GM12878 (cell line): Measurements from ENCODE around the gene EHD4. TPM values are rescaled to one million over a fixed set of nuclear protein-coding genes. Genes with fewer than 3 reads are reported as not detected.

ENCODE experiments used
- ATAC-seq: fragments of 200-7000 bp; cut with Tn5 transposase; 3 replicates; pipeline ENCODE4 v1.9.1; 2020; ENCODE audit warnings: mild to moderate bottlenecking, moderate library complexity
- BruUV-seq: library from RNA; stranded (reverse); fragments of 400-500 nt; replicated peaks from 2 replicates; lab custom pipeline; 2021; lab: Mats Ljungman, UMichigan
- CTCF ChIA-PET: fragments of 300-600 bp; sonication (Branson Sonifier 250); formaldehyde crosslinking; extraction: SDS; loops from one replicate; lab custom pipeline; 2021; ENCODE audit warnings: inconsistent platforms; lab: Yijun Ruan, JAX
- POLR2A ChIA-PET: fragments of 350-600 bp; formaldehyde crosslinking; extraction: SDS; loops from one replicate; lab custom pipeline; 2021; ENCODE audit warnings: inconsistent platforms; lab: Charles Lee
- RAD21 ChIA-PET: fragments of 300-600 bp; sonication (Branson Sonifier 250); formaldehyde crosslinking; loops from one replicate; lab custom pipeline; 2023; ENCODE audit warnings: antibody characterized with exemption; ENCODE audit not compliant: unreplicated experiment; lab: Charles Lee
- SMC1A ChIA-PET: fragments of 300-600 bp; sonication (Branson Sonifier 250); formaldehyde crosslinking; loops from one replicate; lab custom pipeline; 2023; ENCODE audit not compliant: unreplicated experiment, uncharacterized antibody; lab: Charles Lee
- DNase-seq: peaks from one replicate; pipeline ENCODE4 v3.0.0-alpha.2; 2011; ENCODE audit warnings: low read depth, low spot score
- FAIRE-seq: peaks from 3 replicates; lab custom pipeline; 2011; peaks lifted over from hg19 to GRCh38; lab: Jason Lieb, UNC
- H2AFZ ChIP-seq: 2 replicates; pipeline ENCODE4 v1.6.0; 2011; ENCODE audit warnings: low read depth, low read length, control low read depth; ENCODE audit not compliant: control insufficient read depth
- H3K27ac ChIP-seq: 2 replicates; pipeline ENCODE4 v1.5.1; 2011; ENCODE audit warnings: control low read depth; ENCODE audit not compliant: control insufficient read depth, insufficient read depth
- H3K27me3 ChIP-seq, 2 experiments: replicated peaks in 1 of 2; 2 replicates each; pipeline versions ENCODE4 v1.6.0 to v1.6.1; 2011; ENCODE audit warnings: low read length in 1 of 2; ENCODE audit not compliant: control insufficient read depth in 2 of 2, insufficient read depth in 2 of 2
- H3K36me3 ChIP-seq, 2 experiments: 2 replicates each; pipeline ENCODE4 v1.5.1; 2011; ENCODE audit warnings: low read length in 1 of 2; ENCODE audit not compliant: control insufficient read depth in 2 of 2, insufficient read depth in 2 of 2
- H3K4me1 ChIP-seq: 2 replicates; pipeline ENCODE4 v1.6.1; 2011; ENCODE audit warnings: mild to moderate bottlenecking, low read length, moderate library complexity, mixed read lengths; ENCODE audit not compliant: control insufficient read depth, insufficient read depth
- H3K4me2 ChIP-seq: 2 replicates; pipeline ENCODE4 v1.6.0; 2011; ENCODE audit warnings: control low read depth; ENCODE audit not compliant: control insufficient read depth, insufficient read depth
- H3K4me3 ChIP-seq: fragments of 200-600 bp; sonication (generic); 2 replicates; pipeline ENCODE4 v1.5.1; 2016
- H3K79me2 ChIP-seq: 2 replicates; pipeline ENCODE4 v1.6.0; 2011; ENCODE audit warnings: low read length; ENCODE audit not compliant: control insufficient read depth, insufficient read depth
- H3K9ac ChIP-seq: 2 replicates; pipeline ENCODE4 v1.8.0; 2011; ENCODE audit warnings: low read length, control low read depth, mixed read lengths; ENCODE audit not compliant: control insufficient read depth, insufficient read depth
- H3K9me3 ChIP-seq: replicated peaks from 3 replicates; pipeline ENCODE4 v1.5.1; 2011; ENCODE audit warnings: mild to moderate bottlenecking, low read length; ENCODE audit not compliant: control insufficient read depth, insufficient read depth
- H4K20me1 ChIP-seq: 2 replicates; pipeline ENCODE4 v1.6.0; 2011; ENCODE audit not compliant: control insufficient read depth, insufficient read depth
- BHLHE40 ChIP-seq, 2 experiments: fragments of 450-650 bp in 1 of 2; IDR thresholded peaks; 2 replicates each; pipeline ENCODE4 v1.6.1; 2011 to 2017; ENCODE audit warnings: low read depth in 2 of 2, borderline replicate concordance in 1 of 2, improper control_type of control experiment in 1 of 2, low read length in 1 of 2, mild to moderate bottlenecking in 1 of 2
- CEBPB ChIP-seq, 2 experiments: fragments of 150-350 bp in 1 of 2; IDR thresholded peaks; 2 replicates each; pipeline ENCODE4 v1.6.1; 2012 to 2014; ENCODE audit warnings: low read depth in 2 of 2, low read length in 2 of 2, borderline replicate concordance in 1 of 2, inconsistent platforms in 1 of 2
- CHD4 ChIP-seq: fragments of 200-600 bp; sonication (generic); IDR thresholded peaks from 2 replicates; pipeline ENCODE4 v1.6.1; 2016; ENCODE audit warnings: mild to moderate bottlenecking
- MEF2A ChIP-seq: IDR thresholded peaks from 2 replicates; pipeline ENCODE4 v1.6.1; 2011; ENCODE audit warnings: low read depth, mild to moderate bottlenecking, low read length, moderate library complexity; ENCODE audit not compliant: insufficient read depth
- NFYB ChIP-seq: IDR thresholded peaks from 2 replicates; pipeline ENCODE4 v1.6.1; 2011; ENCODE audit warnings: low read depth, mild to moderate bottlenecking, low read length, improper control_type of control experiment, moderate library complexity; ENCODE audit not compliant: insufficient read depth
- NRF1 ChIP-seq: conservative IDR thresholded peaks from 2 replicates; pipeline ENCODE4 v1.6.1; 2011; ENCODE audit warnings: mild to moderate bottlenecking, low read depth, low read length, improper control_type of control experiment
- RAD21 ChIP-seq: IDR thresholded peaks from 2 replicates; pipeline ENCODE4 v1.6.1; 2011; ENCODE audit warnings: mild to moderate bottlenecking, low read depth, low read length, moderate library complexity; ENCODE audit not compliant: insufficient read depth
- RBBP5 ChIP-seq: fragments of 200-600 bp; sonication (generic); conservative IDR thresholded peaks from 2 replicates; pipeline ENCODE4 v1.6.1; 2016
- RELA ChIP-seq: fragments of 450-650 bp; IDR thresholded peaks from 2 replicates; pipeline ENCODE4 v1.8.0; 2014; ENCODE audit warnings: borderline replicate concordance; ENCODE audit not compliant: partially characterized antibody
- RUNX3 ChIP-seq: IDR thresholded peaks from 2 replicates; pipeline ENCODE4 v1.6.1; 2012; ENCODE audit warnings: low read length, inconsistent platforms
- SRF ChIP-seq, 2 experiments: IDR thresholded peaks; 2 replicates each; pipeline ENCODE4 v1.6.1; 2011; ENCODE audit warnings: low read depth in 2 of 2, low read length in 2 of 2, mild to moderate bottlenecking in 1 of 2, moderate library complexity in 1 of 2
- WRNIP1 ChIP-seq: IDR thresholded peaks from 2 replicates; pipeline ENCODE4 v1.6.1; 2011; ENCODE audit warnings: low read depth, low read length, improper control_type of control experiment, borderline replicate concordance
- ZNF207 ChIP-seq: fragments of 450-650 bp; IDR thresholded peaks from 2 replicates; pipeline ENCODE4 v1.6.1; 2014; ENCODE audit warnings: antibody characterized with exemption, mild to moderate bottlenecking, borderline replicate concordance
- WGBS: methylation state at CpG from one replicate; pipeline ENCODE4 v1.1.6; 2016; ENCODE audit warnings: low lambda C conversion rate; ENCODE audit not compliant: insufficient replicate concordance, insufficient coverage; ENCODE audit errors: missing lambda C conversion rate; 5-methylcytosine and 5-hydroxymethylcytosine counted together
- in situ Hi-C: fragments of 300-500 bp; cut with MboI; formaldehyde crosslinking; loops from 9 replicates; pipeline ENCODE4 v1.14.3; 2018; ENCODE audit warnings: mixed read lengths
- intact Hi-C: fragments of 100-400 bp; cut with micrococcal nuclease; formaldehyde crosslinking; loops from one replicate; pipeline ENCODE4 v1.14.2; 2022; ENCODE audit not compliant: unreplicated experiment
- polyA plus RNA-seq, 11 experiments: library from polyadenylated mRNA; depleted of rRNA in 4 of 11; unstranded in 6 of 11; stranded (reverse) in 5 of 11; fragments of >200 nt; fragmentation: Nextera tagmentation in 4 of 11; fragmentation: Illumina TruSeq in 1 of 11; extraction: Ambion mirVana in 4 of 11; extraction: Trizol in 1 of 11; gene quantifications; 1 replicate in 1 of 11; 2 replicates in 10 of 11; pipeline versions ENCODE4 v1.2.1 to v1.2.3, GENCODE V29; 2011 to 2016; ENCODE audit warnings: inconsistent platforms in 2 of 11, missing spikeins in 2 of 11, low read depth in 1 of 11
- total RNA-seq, 4 experiments: library from RNA; depleted of rRNA in 3 of 4; stranded (reverse); fragments of >200 nt in 3 of 4; fragmentation: Illumina TruSeq in 1 of 4; extraction: Trizol in 1 of 4; gene quantifications; 2 replicates each; pipeline versions ENCODE4 v1.2.1 to v1.2.3, GENCODE V29; 2013 to 2021
- TF ChIP-seq, protein P1 (sequence below): fragments of 450-650 bp; IDR thresholded peaks from 2 replicates; pipeline ENCODE4 v1.6.1; 2017; ENCODE audit warnings: low read depth, mild to moderate bottlenecking, moderate library complexity
- TF ChIP-seq, protein P2 (sequence below): IDR thresholded peaks from 2 replicates; pipeline ENCODE4 v1.6.1; 2012; ENCODE audit warnings: low read depth, low read length, improper control_type of control experiment
- TF ChIP-seq, protein P3 (sequence below): IDR thresholded peaks from 2 replicates; pipeline ENCODE4 v1.6.1; 2011; ENCODE audit warnings: low read depth, low read length, improper control_type of control experiment, borderline replicate concordance
- TF ChIP-seq, protein P4 (sequence below): fragments of 450-650 bp; conservative IDR thresholded peaks from 2 replicates; pipeline ENCODE4 v1.6.1; 2017; ENCODE audit warnings: mild to moderate bottlenecking, moderate library complexity

EHD4 gene
- total and polyA plus RNA-seq, 10 of the 15 experiments (the other 5 are each of a cell fraction or from before 2014, with no cell fraction given): 4.2 to 62.9 (median 44.7) TPM

DNA sequence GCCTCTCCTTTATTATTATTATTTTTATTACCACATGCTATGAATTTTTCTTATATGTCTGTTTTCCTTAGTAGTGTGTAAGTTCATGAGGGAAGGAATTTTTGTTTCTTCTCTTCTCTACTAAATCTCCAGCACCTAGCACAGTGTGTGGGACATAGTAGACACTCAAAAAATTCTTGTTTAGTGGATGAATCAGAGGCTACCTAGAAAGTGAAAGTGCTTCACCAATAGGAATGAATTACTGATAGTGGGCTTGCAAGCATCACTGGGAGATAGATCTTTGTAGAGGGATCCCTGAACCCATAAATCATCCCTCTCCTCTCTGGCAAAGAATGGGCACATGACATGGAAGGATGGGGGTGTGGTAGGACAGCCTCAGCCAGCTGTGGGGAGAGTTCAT, 87.0 kb downstream of the EHD4 start (continued):
- TF ChIP-seq, protein P1, sequence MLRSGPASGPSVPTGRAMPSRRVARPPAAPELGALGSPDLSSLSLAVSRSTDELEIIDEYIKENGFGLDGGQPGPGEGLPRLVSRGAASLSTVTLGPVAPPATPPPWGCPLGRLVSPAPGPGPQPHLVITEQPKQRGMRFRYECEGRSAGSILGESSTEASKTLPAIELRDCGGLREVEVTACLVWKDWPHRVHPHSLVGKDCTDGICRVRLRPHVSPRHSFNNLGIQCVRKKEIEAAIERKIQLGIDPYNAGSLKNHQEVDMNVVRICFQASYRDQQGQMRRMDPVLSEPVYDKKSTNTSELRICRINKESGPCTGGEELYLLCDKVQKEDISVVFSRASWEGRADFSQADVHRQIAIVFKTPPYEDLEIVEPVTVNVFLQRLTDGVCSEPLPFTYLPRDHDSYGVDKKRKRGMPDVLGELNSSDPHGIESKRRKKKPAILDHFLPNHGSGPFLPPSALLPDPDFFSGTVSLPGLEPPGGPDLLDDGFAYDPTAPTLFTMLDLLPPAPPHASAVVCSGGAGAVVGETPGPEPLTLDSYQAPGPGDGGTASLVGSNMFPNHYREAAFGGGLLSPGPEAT: no peak
- TF ChIP-seq SRF (IDR thresholded peaks at IDR 0.05; ENCODE audit: low read depth in 2 of 2, low read length in 2 of 2) (no peak), MEF2A (no peak), WRNIP1 (no peak), RELA (no peak), RUNX3 (no peak), NFYB (no peak), NRF1 (no peak), CHD4 (no peak), BHLHE40 (IDR thresholded peaks at IDR 0.05; ENCODE audit: borderline replicate concordance in 1 of 2, low read depth in 2 of 2, low read length in 1 of 2) (no peak)

DNA sequence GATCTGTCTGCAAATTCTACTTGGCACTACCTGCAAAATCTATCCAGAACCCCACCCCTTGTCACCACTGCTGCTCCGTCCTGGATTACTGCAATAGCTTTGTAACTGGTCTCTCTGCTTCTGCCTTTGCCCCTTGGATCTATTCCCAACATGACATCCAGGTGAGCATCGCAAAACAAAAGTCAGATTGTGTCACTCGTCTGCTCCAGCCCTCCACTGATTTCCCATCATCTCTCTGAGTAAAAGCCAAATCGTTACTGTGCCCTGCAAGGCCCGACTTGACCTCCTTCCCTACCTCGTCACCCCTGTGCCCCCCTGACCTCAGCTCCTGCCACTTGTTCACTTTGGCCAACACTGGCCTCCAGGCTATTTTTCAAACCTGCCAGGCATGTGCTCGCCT, 87.9 kb downstream of the EHD4 start:
- BruUV-seq: no TSS peak
- 66% methylated on average over 7 of the region's 7 CpGs for WGBS
- no peak overlapping the region for H3K4me2 ChIP-seq
- H3K4me1 ChIP-seq: peaks cover 4% of the 10 kb centered on the region
- FAIRE-seq (no peak), ATAC-seq (no peak), DNase-seq (no peak)
- H3K9me3 ChIP-seq: no peaks in the 10 kb centered on the region
- no peak overlapping the region for H3K4me3 ChIP-seq
- peaks cover 0 to 2% of the 10 kb centered on the region in 2 experiments; a peak in 2 of 4 replicates for H3K27me3 ChIP-seq
- RAD21 ChIA-PET: no interaction called here
- H4K20me1 ChIP-seq: no peaks in the 10 kb centered on the region
- no peak overlapping the region for H2AFZ ChIP-seq
- POLR2A ChIA-PET: interaction anchor here (0.6 kb wide), 1 partner anchor 1160 kb away, joined by 3 read pairs; no protein-coding TSS in a partner anchor
- intact Hi-C loops: no loop called here
- H3K36me3 ChIP-seq: no peaks in the 10 kb centered on the region
- H3K79me2 ChIP-seq: no peaks in the 10 kb centered on the region
- SMC1A ChIA-PET: no interaction called here
- H3K27ac ChIP-seq: no peak overlapping the region
- CTCF ChIA-PET: interaction anchor here (1.3 kb wide), 1 partner anchor 111 kb away, joined by 5 read pairs; the partner anchor contains the start of gene MAPKBP1
- no peak overlapping the region for H3K9ac ChIP-seq
- in situ Hi-C loops: no loop called here
- TF ChIP-seq BHLHE40 (IDR thresholded peaks at IDR 0.05; ENCODE audit: borderline replicate concordance in 1 of 2, low read depth in 2 of 2, low read length in 1 of 2) (no peak), RBBP5 (no peak), ZNF207 (no peak), RAD21 (no peak), CEBPB (IDR thresholded peaks at IDR 0.05; ENCODE audit: borderline replicate concordance in 1 of 2, low read depth in 2 of 2, low read length in 2 of 2) (no peak)
- TF ChIP-seq, protein P2, sequence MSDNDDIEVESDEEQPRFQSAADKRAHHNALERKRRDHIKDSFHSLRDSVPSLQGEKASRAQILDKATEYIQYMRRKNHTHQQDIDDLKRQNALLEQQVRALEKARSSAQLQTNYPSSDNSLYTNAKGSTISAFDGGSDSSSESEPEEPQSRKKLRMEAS: no peak
- TF ChIP-seq, protein P3, sequence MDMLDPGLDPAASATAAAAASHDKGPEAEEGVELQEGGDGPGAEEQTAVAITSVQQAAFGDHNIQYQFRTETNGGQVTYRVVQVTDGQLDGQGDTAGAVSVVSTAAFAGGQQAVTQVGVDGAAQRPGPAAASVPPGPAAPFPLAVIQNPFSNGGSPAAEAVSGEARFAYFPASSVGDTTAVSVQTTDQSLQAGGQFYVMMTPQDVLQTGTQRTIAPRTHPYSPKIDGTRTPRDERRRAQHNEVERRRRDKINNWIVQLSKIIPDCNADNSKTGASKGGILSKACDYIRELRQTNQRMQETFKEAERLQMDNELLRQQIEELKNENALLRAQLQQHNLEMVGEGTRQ: no peak
- TF ChIP-seq, protein P4, sequence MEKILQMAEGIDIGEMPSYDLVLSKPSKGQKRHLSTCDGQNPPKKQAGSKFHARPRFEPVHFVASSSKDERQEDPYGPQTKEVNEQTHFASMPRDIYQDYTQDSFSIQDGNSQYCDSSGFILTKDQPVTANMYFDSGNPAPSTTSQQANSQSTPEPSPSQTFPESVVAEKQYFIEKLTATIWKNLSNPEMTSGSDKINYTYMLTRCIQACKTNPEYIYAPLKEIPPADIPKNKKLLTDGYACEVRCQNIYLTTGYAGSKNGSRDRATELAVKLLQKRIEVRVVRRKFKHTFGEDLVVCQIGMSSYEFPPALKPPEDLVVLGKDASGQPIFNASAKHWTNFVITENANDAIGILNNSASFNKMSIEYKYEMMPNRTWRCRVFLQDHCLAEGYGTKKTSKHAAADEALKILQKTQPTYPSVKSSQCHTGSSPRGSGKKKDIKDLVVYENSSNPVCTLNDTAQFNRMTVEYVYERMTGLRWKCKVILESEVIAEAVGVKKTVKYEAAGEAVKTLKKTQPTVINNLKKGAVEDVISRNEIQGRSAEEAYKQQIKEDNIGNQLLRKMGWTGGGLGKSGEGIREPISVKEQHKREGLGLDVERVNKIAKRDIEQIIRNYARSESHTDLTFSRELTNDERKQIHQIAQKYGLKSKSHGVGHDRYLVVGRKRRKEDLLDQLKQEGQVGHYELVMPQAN: no peak
